Psoas muscle (tissue), 8 donors: ENCODE data around the gene ADAMTS2. TPM values are rescaled to one million over a fixed set of nuclear protein-coding genes. Genes with fewer than 3 reads are reported as not detected.

Source experiments
- ATAC-seq, 4 donors: fragments of 200-7000 bp; cut with Tn5 transposase; one replicate each; pipeline ENCODE4 v1.9.1; 2020; ENCODE audit warnings: moderate library complexity in 3 of 4, mild to moderate bottlenecking in 2 of 4
- DNase-seq, 2 donors: peaks; one replicate each; pipeline ENCODE4 v3.0.0-alpha.2; 2020
- H3K27ac ChIP-seq: fragments of 200-600 bp; one replicate; pipeline ENCODE4 v1.8.0; 2022
- H3K27me3 ChIP-seq, 3 donors: fragments of 200-600 bp in 1 of 3; one replicate each; pipeline versions ENCODE4 v1.6.1 to v1.8.0; 2013 to 2022; ENCODE audit warnings: low read length in 2 of 3, mild to moderate bottlenecking in 2 of 3, moderate library complexity in 1 of 3; ENCODE audit not compliant: insufficient read depth in 3 of 3
- H3K36me3 ChIP-seq, 2 donors: fragments of 200-600 bp in 1 of 2; one replicate each; pipeline versions ENCODE4 v1.6.1 to v1.8.0; 2013 to 2022; ENCODE audit warnings: low read depth in 1 of 2, mild to moderate bottlenecking in 1 of 2, moderate library complexity in 1 of 2; ENCODE audit not compliant: insufficient read depth in 1 of 2
- H3K4me1 ChIP-seq: fragments of 200-600 bp; one replicate; pipeline ENCODE4 v1.8.0; 2022
- H3K4me3 ChIP-seq: fragments of 200-600 bp; one replicate; pipeline ENCODE4 v1.8.0; 2022; ENCODE audit warnings: mild to moderate bottlenecking
- H3K9me3 ChIP-seq: fragments of 200-600 bp; one replicate; pipeline ENCODE4 v1.8.0; 2022
- WGBS, 3 donors: extraction: QIAGEN DNeasy Blood & Tissue Kit; methylation state at CpG; one replicate each; pipeline versions ENCODE4 v1.1.6 to v1.1.7; 2013; 5-methylcytosine and 5-hydroxymethylcytosine counted together
- intact Hi-C, 2 donors: fragments of 100-400 bp; cut with DNase I; formaldehyde crosslinking; loops; one replicate each; pipeline versions ENCODE4 v1.11.0 to v1.14.2; 2022
- polyA plus RNA-seq, 3 donors: library from polyadenylated mRNA; stranded (reverse); fragments of 200-250 nt; gene quantifications; one replicate each; pipeline ENCODE4 v1.2.3, GENCODE V29; 2013
- total RNA-seq, 4 donors: library from RNA; stranded (reverse); fragmentation: NEBNext Ultra II Directional in 2 of 4; extraction: Animal tissue kit (Norgen Biotek cat#: 25700) in 2 of 4; gene quantifications; one replicate each; pipeline versions ENCODE4 v1.2.1 to v1.2.4, GENCODE V29; 2021 to 2023
- TF ChIP-seq, protein P1 (sequence below): fragments of 200-600 bp; IDR thresholded peaks from one replicate; pipeline ENCODE4 v1.8.0; 2022; ENCODE audit warnings: antibody characterized with exemption
- donor health status: healthy with polysubstance abuse.
- donor health status: DM: no; HTN: no; CAD: no; lungs with moderate emphysema.
- donor health status: Bipolar disorder and iron deficiency.
- donor health status: healthy.
- donor health status: DM: yes; HTN: yes; CAD: no.
- donor health status: DM: no; HTN: no; CAD: no.
- donor health status: DM: no; HTN: no; CAD: no.
- donor health status: DM: yes; HTN: yes; CAD: no.

ADAMTS2 gene
- total and polyA plus RNA-seq, 7 donors, result 0.83 to 3.7 (median 2.0) TPM

DNA sequence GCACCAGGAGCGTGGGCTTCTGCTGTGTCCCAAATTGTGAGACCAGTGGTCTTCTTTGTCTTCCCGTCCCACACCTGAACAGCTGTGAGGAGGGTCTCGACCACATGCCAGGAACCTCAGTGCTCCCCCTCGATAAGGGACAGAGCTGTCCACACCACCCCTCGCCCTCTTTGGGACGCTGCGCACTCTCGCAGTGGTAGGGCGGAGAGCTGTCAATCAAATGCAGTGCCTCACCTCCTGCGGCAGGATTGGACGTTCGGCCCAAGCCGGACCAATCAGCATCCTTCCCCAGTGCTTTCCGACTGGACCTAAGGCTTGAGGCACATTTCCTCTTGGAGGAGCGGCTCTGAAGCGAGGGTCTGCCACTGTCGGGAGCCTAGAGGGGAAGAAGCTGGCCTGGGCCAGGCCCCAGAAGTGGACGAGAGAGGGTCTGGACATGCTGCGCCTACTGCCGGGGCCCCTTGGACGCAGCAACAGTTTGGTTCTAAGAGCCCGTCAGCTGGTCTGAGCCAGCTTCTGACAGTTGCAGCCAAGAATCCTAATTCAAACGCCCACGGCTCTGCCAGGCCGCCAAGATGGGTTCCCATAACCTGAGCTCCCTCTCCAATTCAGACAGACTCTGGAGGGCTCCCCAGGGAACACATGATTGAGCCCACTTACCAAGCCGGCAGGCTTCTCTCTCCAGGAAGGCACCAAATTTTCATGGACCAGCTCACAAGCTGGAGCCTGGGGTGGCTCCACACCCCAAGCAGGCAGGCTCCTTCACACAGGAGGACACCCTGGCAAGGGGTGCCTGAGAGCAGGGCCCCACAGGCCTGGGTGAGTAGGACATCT, 28.1 kb upstream of the ADAMTS2 start:
- Histone ChIP-seq H3K27me3 (no peaks in the 10 kb centered on the region), H3K4me3 (no peak overlapping the region), H3K27ac (no peak overlapping the region), H3K9me3 (no peaks in the 10 kb centered on the region), H3K4me1 (no peaks in the 10 kb centered on the region), H3K36me3 (no peaks in the 10 kb centered on the region)
- TF ChIP-seq, protein P1, sequence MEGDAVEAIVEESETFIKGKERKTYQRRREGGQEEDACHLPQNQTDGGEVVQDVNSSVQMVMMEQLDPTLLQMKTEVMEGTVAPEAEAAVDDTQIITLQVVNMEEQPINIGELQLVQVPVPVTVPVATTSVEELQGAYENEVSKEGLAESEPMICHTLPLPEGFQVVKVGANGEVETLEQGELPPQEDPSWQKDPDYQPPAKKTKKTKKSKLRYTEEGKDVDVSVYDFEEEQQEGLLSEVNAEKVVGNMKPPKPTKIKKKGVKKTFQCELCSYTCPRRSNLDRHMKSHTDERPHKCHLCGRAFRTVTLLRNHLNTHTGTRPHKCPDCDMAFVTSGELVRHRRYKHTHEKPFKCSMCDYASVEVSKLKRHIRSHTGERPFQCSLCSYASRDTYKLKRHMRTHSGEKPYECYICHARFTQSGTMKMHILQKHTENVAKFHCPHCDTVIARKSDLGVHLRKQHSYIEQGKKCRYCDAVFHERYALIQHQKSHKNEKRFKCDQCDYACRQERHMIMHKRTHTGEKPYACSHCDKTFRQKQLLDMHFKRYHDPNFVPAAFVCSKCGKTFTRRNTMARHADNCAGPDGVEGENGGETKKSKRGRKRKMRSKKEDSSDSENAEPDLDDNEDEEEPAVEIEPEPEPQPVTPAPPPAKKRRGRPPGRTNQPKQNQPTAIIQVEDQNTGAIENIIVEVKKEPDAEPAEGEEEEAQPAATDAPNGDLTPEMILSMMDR, result no peak
- WGBS, 3 donors, result 66 to 74% (median 71%) methylated on average over 25 to 26 of the region's 26 CpGs
- no peak for ATAC-seq
- no peak for DNase-seq
- intact Hi-C loops, result no loop called here

DNA sequence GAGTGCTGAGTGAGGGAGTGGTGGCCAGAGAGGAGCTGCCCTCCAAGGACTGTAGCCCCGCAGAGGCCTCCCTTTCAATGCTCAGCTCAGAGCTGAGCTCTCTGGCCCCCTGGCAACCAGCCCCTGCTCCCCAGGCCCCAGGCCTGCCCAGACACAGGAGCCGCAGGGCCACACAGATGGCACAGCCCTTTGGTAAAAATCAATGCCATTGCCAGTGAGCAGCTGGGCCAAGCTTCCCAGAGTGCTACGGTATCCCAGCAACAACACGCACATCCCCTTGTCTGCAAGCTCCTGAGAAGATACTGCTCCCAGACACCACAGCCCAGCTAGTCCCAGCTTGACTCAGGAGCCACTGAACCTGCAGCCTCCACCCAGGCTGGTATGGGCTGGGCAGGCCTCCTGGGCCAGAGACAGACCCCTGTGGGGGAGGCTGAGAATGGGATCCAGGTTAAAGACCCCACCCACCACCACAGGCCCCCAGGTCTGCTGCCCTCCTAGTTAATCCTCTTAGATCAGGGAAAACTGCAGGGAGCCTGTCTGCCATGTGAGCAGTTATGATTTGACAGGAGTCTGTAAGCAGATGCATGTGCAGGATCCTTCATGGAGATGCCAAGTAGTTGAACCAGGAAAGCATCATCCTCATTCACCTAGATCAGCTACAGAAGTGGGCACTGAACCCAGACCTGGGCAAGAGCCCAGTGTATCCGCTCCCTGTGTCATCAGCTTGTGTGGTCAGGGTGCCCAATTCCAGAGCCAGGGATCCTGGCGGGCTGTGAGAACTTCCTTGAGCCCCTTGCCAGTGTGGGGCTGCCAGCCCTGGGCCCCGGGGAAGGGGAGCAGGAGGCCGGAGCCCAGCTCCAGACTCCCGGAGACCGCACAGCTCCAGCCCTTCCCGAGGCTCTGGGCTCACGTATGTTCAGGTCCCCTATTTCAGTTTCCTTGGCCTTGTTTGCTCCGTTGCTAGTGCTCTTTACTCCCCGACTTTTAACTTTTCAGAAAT, 26.7 kb upstream of the ADAMTS2 start:
- intact Hi-C loops, result no loop called here
- H3K4me3 ChIP-seq, result no peak overlapping the region
- ATAC-seq, result no peak
- peak in 1 of 2 donors; percentile 40 for DNase-seq
- no peak overlapping the region for H3K27ac ChIP-seq
- H3K27me3 ChIP-seq, result no peaks in the 10 kb centered on the region
- H3K4me1 ChIP-seq, result no peaks in the 10 kb centered on the region
- no peaks in the 10 kb centered on the region for H3K36me3 ChIP-seq
- 69 to 78% (median 73%) methylated on average over 14 of the region's 14 CpGs for WGBS, 3 donors
- TF ChIP-seq, protein P1, result no peak
- no peaks in the 10 kb centered on the region for H3K9me3 ChIP-seq

DNA sequence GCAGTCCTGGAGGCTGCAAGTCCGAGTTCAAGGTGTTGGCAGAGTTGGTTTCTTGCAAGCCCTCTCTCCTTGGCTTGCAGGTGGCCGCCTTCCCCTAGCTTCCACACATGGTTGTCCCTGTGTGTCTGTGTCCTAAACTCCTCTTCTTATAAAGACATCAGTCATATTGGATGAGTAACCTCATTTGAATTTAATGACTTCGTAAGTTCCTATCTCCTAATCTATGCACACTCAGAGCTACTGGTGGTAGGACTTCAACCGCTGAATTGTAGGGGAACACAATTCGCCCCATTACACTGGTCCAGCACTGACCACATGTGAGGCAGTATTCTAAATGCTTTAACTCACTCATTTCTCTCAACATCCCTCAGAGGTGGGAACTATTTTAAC, 25.9 kb upstream of the ADAMTS2 start:
- peaks cover 0 to 7% (median 0%) of the 10 kb centered on the region in 3 donors for H3K27me3 ChIP-seq
- TF ChIP-seq, protein P1, result no peak
- no peaks in the 10 kb centered on the region for H3K4me1 ChIP-seq
- DNase-seq (no peak), ATAC-seq (no peak)
- H3K36me3 ChIP-seq, result no peaks in the 10 kb centered on the region
- intact Hi-C loops, result no loop called here
- H3K9me3 ChIP-seq, result no peaks in the 10 kb centered on the region
- WGBS, 3 donors, result 88 to 90% (median 89%) methylated on average over 5 of the region's 5 CpGs
- no peak overlapping the region for H3K4me3 ChIP-seq
- no peak overlapping the region for H3K27ac ChIP-seq

DNA sequence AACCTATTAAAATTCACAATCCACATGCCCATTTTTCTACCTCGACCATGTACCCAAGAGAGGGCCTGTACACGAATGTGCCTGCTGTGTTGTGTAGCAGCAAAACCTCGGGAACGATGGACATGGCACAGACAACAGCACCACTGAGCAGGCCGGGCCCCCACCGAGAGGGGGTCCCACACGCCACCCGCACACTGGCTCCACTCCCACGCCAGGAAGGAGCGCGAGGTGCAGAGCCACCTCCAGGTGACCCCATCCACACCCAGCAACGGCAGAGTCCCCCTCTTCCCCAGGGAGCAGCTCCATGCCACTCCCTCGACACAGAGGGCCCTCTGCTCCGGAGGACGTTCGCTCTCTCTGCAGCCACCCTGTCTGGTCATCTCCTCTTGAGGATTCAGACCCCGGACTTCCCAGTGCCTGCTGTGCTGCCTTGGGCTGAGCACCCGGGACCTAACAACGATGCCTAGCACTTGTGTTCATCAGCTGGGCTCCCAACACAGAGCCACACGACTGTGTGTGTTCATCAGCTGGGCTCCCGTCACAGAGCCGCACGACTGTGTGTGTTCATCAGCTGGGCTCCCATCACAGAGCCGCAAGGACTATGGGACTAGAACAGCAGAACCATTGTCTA, 25.3 kb upstream of the ADAMTS2 start:
- intact Hi-C loops, result no loop called here
- 81 to 83% (median 82%) methylated on average over 24 of the region's 24 CpGs for WGBS, 3 donors
- DNase-seq (peak in 1 of 2 donors; percentile 28), ATAC-seq (no peak)
- TF ChIP-seq, protein P1, result no peak
- H3K36me3 ChIP-seq, result no peaks in the 10 kb centered on the region
- H3K27ac ChIP-seq, result no peak overlapping the region
- H3K4me1 ChIP-seq, result no peaks in the 10 kb centered on the region
- H3K4me3 ChIP-seq, result no peak overlapping the region
- H3K27me3 ChIP-seq, result peaks cover 0 to 7% (median 0%) of the 10 kb centered on the region in 3 donors
- no peaks in the 10 kb centered on the region for H3K9me3 ChIP-seq
